NT2/D1 (cell line): ENCODE measurements around the gene ANKRD28.

Experiments used
- SUZ12 ChIP-seq: IDR thresholded peaks from 2 replicates; pipeline ENCODE4 v1.6.1; 2011; ENCODE audit not compliant: insufficient read length, insufficient read depth; ENCODE audit errors: extremely low read depth
- ZNF274 ChIP-seq: IDR thresholded peaks from 2 replicates; pipeline ENCODE4 v1.6.1; 2011; ENCODE audit warnings: mild to moderate bottlenecking, low read depth, low read length

- TF ChIP-seq SUZ12 (no peak), ZNF274 (no peak)
These were observed 21.8 kb upstream of the ANKRD28 start for GRCh38 chr3:15819576-15819975.
